ENCODE measurements around the gene OR10A4.
"Not testable (repeated sequence)": the region's sequence is repeated elsewhere in the genome, so short reads cannot be mapped to it uniquely, and the experiment has no call there.

Gene OR10A4

GRCh38 chr11:6864438-6864837 lies 12.0 kb upstream of the OR10A4 start:
- Histone ChIP-seq H3K4me1 (no peaks in the 10 kb centered on the region), H3K36me3 (no peaks in the 10 kb centered on the region), H3K9me3 (no peaks in the 10 kb centered on the region), H3K4me3 (ENCODE audit: low read depth, low read length) (no peak overlapping the region), H3K27me3 (no peaks in the 10 kb centered on the region)
- TF ChIP-seq, protein P1, sequence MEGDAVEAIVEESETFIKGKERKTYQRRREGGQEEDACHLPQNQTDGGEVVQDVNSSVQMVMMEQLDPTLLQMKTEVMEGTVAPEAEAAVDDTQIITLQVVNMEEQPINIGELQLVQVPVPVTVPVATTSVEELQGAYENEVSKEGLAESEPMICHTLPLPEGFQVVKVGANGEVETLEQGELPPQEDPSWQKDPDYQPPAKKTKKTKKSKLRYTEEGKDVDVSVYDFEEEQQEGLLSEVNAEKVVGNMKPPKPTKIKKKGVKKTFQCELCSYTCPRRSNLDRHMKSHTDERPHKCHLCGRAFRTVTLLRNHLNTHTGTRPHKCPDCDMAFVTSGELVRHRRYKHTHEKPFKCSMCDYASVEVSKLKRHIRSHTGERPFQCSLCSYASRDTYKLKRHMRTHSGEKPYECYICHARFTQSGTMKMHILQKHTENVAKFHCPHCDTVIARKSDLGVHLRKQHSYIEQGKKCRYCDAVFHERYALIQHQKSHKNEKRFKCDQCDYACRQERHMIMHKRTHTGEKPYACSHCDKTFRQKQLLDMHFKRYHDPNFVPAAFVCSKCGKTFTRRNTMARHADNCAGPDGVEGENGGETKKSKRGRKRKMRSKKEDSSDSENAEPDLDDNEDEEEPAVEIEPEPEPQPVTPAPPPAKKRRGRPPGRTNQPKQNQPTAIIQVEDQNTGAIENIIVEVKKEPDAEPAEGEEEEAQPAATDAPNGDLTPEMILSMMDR (IDR thresholded peaks at IDR 0.05; ENCODE audit: low read depth, low read length) = no peak
- no peak for DNase-seq

DNA sequence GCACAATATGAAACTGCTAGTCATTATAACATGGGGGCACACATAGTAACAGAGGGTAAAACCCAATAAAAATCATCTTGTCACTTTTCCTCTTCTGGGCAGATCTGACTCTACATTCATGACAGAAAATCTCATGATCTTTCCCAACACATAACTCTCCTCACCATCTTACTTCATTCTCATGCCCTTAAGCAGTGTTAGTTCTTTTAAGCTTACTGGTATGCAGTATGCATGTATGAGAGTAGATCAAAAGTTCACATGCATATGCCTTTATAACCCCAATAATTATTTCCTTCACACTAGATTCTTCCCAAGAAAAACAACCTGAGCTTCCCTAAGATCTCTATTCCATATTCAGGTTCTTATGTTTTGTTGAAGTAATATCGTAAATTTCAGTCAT lies 5.1 kb upstream of the OR10A4 start:
- Histone ChIP-seq H3K9me3 (no peaks in the 10 kb centered on the region), H3K27me3 (no peaks in the 10 kb centered on the region), H3K36me3 (no peaks in the 10 kb centered on the region), H3K4me3 (ENCODE audit: low read depth, low read length) (no peak overlapping the region), H3K4me1 (no peaks in the 10 kb centered on the region)
- TF ChIP-seq, protein P1 (IDR thresholded peaks at IDR 0.05; ENCODE audit: low read depth, low read length) = no peak
- no peak for DNase-seq

DNA sequence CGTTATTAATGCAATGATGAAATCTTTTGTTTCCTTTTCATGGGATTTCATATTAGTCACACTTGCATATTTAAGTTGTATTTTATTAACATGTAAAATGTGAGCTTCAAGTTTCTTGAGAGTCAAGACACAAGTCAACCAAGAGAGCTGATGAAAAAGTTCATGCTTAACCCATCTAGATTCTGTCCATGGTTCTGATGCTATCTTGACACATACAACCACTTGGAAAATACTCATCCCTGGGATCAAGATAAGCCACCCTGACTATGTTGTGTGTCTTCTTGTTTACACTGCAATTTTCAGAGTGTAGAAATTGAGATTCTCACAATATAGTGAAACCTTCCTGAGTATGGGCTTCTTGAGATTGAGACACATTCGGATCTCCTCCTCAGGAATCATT lies 664 bp upstream of the OR10A4 start:
- no peaks in the 10 kb centered on the region for H3K36me3 ChIP-seq

GRCh38 chr11:6876914-6877313 lies 489 bp downstream of the OR10A4 start:
- TF ChIP-seq, protein P1 (IDR thresholded peaks at IDR 0.05; ENCODE audit: low read depth, low read length) = no peak
- H3K36me3 ChIP-seq = no peaks in the 10 kb centered on the region
- H3K4me1 ChIP-seq = no peaks in the 10 kb centered on the region
- no peaks in the 10 kb centered on the region for H3K27me3 ChIP-seq
- no peaks in the 10 kb centered on the region for H3K9me3 ChIP-seq
- no peak overlapping the region for H3K4me3 ChIP-seq (ENCODE audit: low read depth, low read length)
- DNase-seq = no peak

More for the DNA sequence above, 664 bp upstream of the OR10A4 start:
- Histone ChIP-seq H3K4me1 (no peaks in the 10 kb centered on the region), H3K27me3 (no peaks in the 10 kb centered on the region), H3K9me3 (no peaks in the 10 kb centered on the region), H3K4me3 (ENCODE audit: low read depth, low read length) (no peak overlapping the region)
- DNase-seq = no peak
- TF ChIP-seq, protein P1 (IDR thresholded peaks at IDR 0.05; ENCODE audit: low read depth, low read length) = no peak

- Histone ChIP-seq H3K27me3 (no peaks in the 10 kb centered on the region), H3K4me1 (no peaks in the 10 kb centered on the region), H3K36me3 (no peaks in the 10 kb centered on the region), H3K9me3 (no peaks in the 10 kb centered on the region), H3K4me3 (ENCODE audit: low read depth, low read length) (no peak overlapping the region)
- TF ChIP-seq, protein P1 (IDR thresholded peaks at IDR 0.05; ENCODE audit: low read depth, low read length) = no peak
- no peak for DNase-seq
These were observed 6.3 kb downstream of the OR10A4 start for GRCh38 chr11:6882751-6883150.

GRCh38 chr11:6887711-6888110 lies 11.3 kb downstream of the OR10A4 start:
- not testable (repeated sequence) for H3K4me3 ChIP-seq (ENCODE audit: low read depth, low read length); H3K36me3 ChIP-seq; DNase-seq; H3K4me1 ChIP-seq; H3K27me3 ChIP-seq; H3K9me3 ChIP-seq

DNA sequence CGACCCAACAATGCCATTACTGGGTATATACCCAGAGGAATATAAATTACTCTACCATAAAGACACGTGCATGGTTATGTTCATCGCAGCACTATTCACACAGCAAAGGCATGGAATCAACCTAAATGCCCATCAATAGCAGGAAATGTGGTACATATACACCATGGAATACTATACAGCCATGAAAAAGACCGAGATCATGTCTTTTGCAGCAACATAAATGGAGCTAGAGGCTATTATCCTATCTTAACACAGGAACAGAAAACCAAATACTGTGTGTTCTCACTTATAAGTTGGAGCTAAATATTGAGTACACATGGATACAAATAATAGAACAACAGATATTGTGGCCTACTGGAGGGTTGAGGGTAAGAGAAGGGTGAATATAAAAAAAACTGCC lies 12.4 kb downstream of the OR10A4 start:
- Histone ChIP-seq H3K36me3 (no peaks in the 10 kb centered on the region), H3K27me3 (no peaks in the 10 kb centered on the region), H3K9me3 (no peaks in the 10 kb centered on the region), H3K4me3 (ENCODE audit: low read depth, low read length) (no peak overlapping the region), H3K4me1 (no peaks in the 10 kb centered on the region)
- no peak for DNase-seq
- TF ChIP-seq, protein P1 (IDR thresholded peaks at IDR 0.05; ENCODE audit: low read depth, low read length) = no peak

Measured in BE2C (cell line).